Measurements from ENCODE around the gene LIME1. TPM values are rescaled to one million over a fixed set of nuclear protein-coding genes. Genes with fewer than 3 reads are reported as not detected.

The LIME1 gene
- total RNA-seq, 1 experiment from 2014 or later = 13.5 TPM

DNA sequence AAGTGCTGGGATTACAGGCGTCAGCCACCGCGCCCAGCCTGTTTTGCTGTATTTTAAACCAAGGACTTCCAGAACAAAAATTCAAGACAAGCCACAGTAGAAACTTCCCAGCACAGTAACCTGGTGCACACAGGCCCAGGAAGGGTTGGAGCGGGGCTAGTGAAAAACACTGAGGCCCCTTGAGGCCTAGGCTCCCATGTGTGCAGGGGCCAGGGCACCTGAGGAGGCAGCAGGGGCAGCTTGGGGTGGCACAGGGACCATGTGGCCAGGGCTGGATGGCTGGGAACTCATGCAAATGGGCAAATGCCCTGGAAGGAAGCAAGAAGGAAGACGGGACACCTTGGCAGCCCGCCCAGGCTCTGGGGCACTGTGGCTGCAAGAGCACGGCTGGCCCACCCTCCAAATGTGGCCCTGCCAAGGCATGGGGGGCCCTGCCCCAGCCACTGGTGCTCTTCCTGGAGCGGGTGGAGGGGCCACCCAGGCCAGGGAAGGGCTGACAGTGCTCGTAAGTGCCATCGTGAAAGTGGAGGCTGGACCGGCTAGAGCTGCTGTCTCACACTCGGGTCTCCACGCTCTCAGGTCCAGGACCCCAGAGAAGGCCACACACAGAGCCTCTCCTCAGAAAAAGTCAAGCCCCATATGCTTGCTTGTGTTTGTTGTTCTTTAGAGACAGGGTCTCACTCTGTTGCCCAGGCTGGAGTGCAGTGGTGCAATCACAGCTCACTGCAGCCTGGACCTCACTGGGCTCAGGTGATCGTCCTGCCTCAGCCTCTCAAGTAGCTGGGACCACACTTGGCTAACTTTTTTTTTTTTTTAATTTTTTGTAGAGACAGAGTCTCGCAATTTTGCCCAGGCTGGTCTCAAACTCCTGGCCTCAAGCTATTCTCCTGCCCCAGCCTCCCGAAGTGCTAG, 13.4 kb downstream of the LIME1 start:
- Histone ChIP-seq H3K23ac (ENCODE audit: insufficient read length, low read depth, low read length) (no peak overlapping the region), H3K27me3 (ENCODE audit: insufficient read depth, low read length) (no peaks in the 10 kb centered on the region), H4K5ac (ENCODE audit: insufficient read length, low read depth, low read length) (no peak overlapping the region), H3K23me2 (ENCODE audit: insufficient read length, low read depth, low read length, poor library complexity, severe bottlenecking) (no peaks in the 10 kb centered on the region), H3K18ac (ENCODE audit: insufficient read length, low read depth, low read length) (no peak overlapping the region), H2BK20ac (ENCODE audit: low read depth, low read length, poor library complexity, severe bottlenecking) (no peak overlapping the region), H2AFZ (ENCODE audit: low read length) (no peak overlapping the region), H2AK5ac (ENCODE audit: insufficient read length, low read length) (no peak overlapping the region), H3K79me1 (ENCODE audit: insufficient read depth, low read depth, low read length, poor library complexity, severe bottlenecking) (no peaks in the 10 kb centered on the region), H3T11ph (ENCODE audit: low read length) (no peak overlapping the region), H3K9me3 (ENCODE audit: control insufficient read depth, low read depth, low read length) (no peaks in the 10 kb centered on the region), H3K79me2 (ENCODE audit: insufficient read depth, low read length) (no peaks in the 10 kb centered on the region), H3K27ac (ENCODE audit: insufficient read length, low read depth, low read length) (no peak overlapping the region), H2BK120ac (ENCODE audit: low read depth, low read length, poor library complexity, severe bottlenecking) (no peak overlapping the region), H2BK12ac (ENCODE audit: insufficient read length, low read depth, low read length) (no peak overlapping the region), H4K91ac (ENCODE audit: insufficient read length, low read depth, low read length) (no peak overlapping the region), H3K4me2 (ENCODE audit: insufficient read depth, insufficient read length, low read length) (no peak overlapping the region), H3K4me1 (ENCODE audit: insufficient read depth, low read length) (no peaks in the 10 kb centered on the region; the same call in 1 of the 2 replicates), H3K56ac (ENCODE audit: insufficient read length, low read depth, low read length) (no peak overlapping the region), H4K20me1 (ENCODE audit: control insufficient read depth, insufficient read depth, insufficient read length) (no peaks in the 10 kb centered on the region), H2BK5ac (ENCODE audit: insufficient read length, low read length) (no peak overlapping the region), H4K8ac (replicated peaks; ENCODE audit: insufficient read length, low read depth, low read length) (no peak overlapping the region), H2BK15ac (ENCODE audit: low read depth, low read length) (no peak overlapping the region), H3K14ac (ENCODE audit: insufficient read depth, low read length) (no peak overlapping the region), H3K9ac (ENCODE audit: extremely low read depth, insufficient read length, low read length) (no peak overlapping the region), H3K4ac (ENCODE audit: low read depth, low read length) (no peak overlapping the region)
- Mint-ChIP-seq H3K4me3 (no peak overlapping the region), H3K4me1 (peaks cover 14 to 22% of the 10 kb centered on the region in 2 experiments), H3K9me3 (no peaks in the 10 kb centered on the region), H3K27ac (no peak overlapping the region; a peak in 1 of 7 replicates), H3K27me3 (ENCODE audit: low read depth) (no peaks in the 10 kb centered on the region), H3K36me3 (ENCODE audit: insufficient read depth in 1 of 3, low read depth in 3 of 3) (peaks cover 0 to 6% (median 0%) of the 10 kb centered on the region in 3 experiments; a peak in 2 of 7 replicates)
- TF ChIP-seq, protein P1, sequence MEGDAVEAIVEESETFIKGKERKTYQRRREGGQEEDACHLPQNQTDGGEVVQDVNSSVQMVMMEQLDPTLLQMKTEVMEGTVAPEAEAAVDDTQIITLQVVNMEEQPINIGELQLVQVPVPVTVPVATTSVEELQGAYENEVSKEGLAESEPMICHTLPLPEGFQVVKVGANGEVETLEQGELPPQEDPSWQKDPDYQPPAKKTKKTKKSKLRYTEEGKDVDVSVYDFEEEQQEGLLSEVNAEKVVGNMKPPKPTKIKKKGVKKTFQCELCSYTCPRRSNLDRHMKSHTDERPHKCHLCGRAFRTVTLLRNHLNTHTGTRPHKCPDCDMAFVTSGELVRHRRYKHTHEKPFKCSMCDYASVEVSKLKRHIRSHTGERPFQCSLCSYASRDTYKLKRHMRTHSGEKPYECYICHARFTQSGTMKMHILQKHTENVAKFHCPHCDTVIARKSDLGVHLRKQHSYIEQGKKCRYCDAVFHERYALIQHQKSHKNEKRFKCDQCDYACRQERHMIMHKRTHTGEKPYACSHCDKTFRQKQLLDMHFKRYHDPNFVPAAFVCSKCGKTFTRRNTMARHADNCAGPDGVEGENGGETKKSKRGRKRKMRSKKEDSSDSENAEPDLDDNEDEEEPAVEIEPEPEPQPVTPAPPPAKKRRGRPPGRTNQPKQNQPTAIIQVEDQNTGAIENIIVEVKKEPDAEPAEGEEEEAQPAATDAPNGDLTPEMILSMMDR (conservative IDR thresholded peaks at IDR 0.05) = no peak
- no CpG with 5 or more reads among the region's 16 CpGs for WGBS (ENCODE audit: extremely low coverage, insufficient read length, low lambda C conversion rate)
- no peak for DNase-seq
